Bladder microvascular endothelial cell (primary cell): ENCODE results near the gene PRKAA1. TPM values are rescaled to one million over a fixed set of nuclear protein-coding genes. Genes with fewer than 3 reads are reported as not detected.

Experiments
- total RNA-seq: library from RNA; depleted of rRNA; stranded (reverse); fragments of >200 nt; gene quantifications from 2 replicates; pipeline ENCODE4 v1.2.3, GENCODE V29; 2014

Gene PRKAA1
- total RNA-seq, result 129 and 169 TPM in 2 replicates

DNA sequence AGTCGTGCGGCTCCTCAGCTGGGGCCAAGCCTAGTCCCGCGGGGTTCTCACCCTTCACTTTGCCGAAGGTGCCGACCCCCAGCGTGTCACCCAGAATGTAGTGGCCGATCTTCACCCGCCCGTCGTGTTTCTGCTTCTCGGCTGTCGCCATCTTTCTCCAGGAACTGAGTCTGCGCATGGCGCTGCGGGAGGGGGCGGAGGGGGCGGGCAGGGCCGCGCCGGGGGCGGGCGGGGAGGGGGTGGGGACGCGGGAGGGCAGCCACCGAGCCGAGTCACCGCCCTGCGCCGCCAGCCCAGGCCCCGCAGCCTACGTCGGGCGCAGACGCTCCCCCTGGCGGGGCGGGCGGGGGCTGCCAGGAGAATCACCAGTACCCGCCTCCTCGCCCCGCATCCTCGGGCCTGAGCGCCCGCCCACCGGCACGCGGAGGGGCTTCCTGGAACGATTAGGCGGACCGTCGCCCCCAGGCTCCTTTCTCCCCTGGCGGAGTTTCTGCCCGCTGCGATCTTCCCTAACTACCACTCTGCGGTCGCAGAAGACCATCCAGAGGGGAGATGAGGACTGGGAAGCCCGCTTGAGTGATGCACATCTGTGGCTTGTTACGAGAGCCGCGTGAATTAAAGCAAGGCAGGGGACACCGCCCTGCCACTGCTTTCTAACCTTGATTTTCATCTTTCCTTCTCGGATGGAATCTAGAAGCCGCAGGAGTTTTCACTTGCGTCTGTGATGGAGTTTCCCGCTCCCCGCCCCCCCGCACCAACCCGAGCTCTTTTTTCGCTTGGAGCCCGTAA, at the start of gene PRKAA1:
Gene PRKAA1 (minus strand): TSS at position 363 of the 789 bp plus-strand sequence. CDS start 185 bp downstream, at position 178.

DNA sequence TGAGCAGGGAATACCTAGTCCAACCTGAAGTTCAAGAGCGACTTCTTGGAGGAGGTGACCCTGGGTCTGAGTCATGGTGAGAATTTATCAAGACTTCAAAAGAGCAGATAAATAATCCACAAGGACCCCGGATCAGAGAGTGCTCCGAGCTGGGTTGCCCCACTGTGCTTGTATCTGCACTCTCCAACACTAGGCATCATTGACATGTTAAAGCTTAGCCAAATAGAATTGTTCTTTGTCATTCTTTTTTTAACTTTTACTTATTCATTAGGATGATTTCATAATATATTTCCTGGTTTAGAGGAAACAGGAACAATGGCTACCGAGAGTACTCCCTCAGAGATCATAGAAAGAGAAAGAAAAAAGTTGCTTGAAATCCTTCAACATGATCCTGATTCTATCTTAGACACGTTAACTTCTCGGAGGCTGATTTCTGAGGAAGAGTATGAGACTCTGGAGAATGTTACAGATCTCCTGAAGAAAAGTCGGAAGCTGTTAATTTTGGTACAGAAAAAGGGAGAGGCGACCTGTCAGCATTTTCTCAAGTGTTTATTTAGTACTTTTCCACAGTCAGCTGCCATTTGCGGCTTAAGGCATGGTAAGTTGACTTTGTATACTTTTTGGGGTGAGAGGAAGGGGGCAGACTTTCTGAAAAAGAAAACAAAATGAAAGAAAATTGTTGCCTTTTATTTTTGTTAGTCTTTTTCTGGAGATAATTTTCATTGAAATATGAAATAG, 43.1 kb upstream of the PRKAA1 start, which contains the start of gene CARD6:
Gene CARD6 (plus strand): TSS at position 300 of the 738 bp plus-strand sequence. CDS start 16 bp downstream, at position 316.

DNA sequence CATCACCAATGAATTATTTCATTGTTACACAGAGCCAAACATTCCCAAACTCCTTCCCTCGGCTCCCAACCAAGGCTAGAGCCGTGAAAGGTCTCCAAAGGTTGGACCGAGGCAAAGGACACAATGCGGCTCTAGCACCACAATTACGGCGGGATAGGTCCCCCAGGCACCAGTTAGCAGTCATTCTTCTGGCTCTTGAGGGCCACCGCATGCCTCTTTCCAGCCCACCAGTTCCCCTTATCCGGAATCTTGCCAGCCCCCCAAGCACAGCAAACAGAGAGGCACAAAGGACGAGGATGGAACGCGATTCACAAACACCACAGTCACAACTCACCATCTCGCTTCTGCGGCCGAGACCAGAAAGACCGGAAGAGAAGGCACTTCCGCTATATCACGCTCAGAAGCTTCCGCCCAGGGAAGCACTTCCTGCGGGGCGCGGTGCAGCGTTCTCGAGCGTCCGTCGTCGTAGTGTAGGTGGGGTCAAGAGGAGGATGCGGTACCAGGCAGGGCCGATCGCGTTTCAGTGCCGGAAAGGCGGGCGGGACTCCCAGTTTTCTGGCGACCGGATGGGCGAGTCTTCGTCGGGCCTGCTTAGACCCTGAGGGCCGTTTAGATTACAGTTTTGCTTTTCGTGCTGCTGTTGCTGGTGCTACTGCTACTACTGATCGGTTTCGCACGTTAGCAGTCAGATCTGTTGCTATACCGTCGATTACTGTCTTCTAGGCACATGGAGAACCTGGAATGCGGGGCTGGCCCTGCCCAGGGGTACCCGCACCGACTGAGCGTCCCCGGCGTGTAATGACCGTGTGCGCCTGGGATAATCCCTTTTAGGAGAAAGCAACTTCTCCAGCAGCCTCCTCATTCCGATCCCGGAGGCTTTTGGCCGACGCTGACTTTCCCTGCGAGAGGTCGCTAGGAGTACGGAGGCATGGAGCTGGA, 36.9 kb upstream of the PRKAA1 start, which contains the start of gene RPL37:
Gene RPL37 (minus strand): TSS at position 374 of the 939 bp plus-strand sequence. CDS start 37 bp downstream, at position 337.

DNA sequence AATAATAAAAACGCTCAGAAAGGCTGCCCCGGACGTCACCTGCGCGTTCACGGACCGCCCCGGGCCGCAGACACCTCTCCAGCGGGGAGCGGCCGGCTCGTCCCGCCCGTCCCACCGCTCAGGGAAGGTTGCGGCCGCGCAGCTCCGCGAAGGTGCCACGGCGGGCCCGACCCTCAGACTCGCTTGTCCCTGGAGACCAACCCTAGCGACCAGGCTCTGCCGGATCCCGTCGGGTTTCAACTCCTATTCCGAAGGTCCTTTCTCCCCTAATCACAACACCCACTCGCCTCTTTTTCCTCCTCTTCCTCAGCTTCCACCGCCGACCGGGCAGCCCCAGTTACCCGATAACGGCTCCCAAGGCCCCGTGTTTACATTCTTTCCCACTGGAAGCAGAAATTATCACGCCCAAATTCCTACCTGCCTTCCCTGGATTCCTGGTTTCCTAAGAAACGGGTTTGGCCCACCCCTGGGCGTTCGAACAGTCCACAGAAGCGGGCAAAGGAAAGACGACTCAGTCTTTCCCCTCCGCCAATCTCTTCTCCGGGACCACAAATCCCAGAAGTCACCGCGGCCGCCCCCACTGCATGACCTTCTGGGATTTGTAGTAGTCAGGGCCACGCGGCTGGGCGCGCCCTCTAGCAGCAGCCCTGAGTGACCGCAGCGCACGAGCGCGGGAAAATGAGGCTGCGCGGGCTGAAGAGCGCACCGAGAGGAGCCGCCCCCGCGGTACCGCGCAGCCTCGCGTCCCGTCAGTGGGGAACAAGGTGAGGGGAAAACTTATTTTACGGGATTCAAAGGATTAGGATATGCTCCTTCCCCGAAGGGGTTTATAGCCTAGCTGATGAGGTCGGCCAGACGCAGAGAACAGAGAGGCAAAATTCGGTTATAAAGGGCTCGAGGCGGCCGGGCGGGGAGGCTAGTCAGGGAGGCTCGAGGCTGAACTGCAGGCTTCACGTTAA, 42.5 kb downstream of the PRKAA1 start, which contains the start of gene TTC33:
Gene TTC33 (minus strand): TSS at position 555 of the 959 bp plus-strand sequence. CDS start 8,943 bp downstream, outside the sequence.

Other genes starting within 250 kb of the PRKAA1 start
- gene PTGER4, start 118.5 kb downstream of the PRKAA1 start, total RNA-seq, result 12.5 and 14.9 TPM in 2 replicates
- gene TTC33, start 42.4 kb downstream of the PRKAA1 start, total RNA-seq, result 13.8 and 21.1 TPM in 2 replicates
- 1,747 and 1,842 TPM in 2 replicates for gene RPL37, start 36.8 kb upstream of the PRKAA1 start, total RNA-seq
- 18.3 and 33.1 TPM in 2 replicates for gene CARD6, start 43.0 kb upstream of the PRKAA1 start, total RNA-seq
- gene C7, start 111.1 kb upstream of the PRKAA1 start, total RNA-seq, result under 0.01 and 0.06 TPM in 2 replicates